HFFc6 (cell line): ENCODE data around the gene ZNF669. TPM values are rescaled to one million over a fixed set of nuclear protein-coding genes. Genes with fewer than 3 reads are reported as not detected.

Source experiments
- DNase-seq: peaks from one replicate; pipeline ENCODE4 v3.0.0-alpha.2; 2018
- H3K27ac Mint-ChIP-seq: 2 replicates; pipeline ENCODE4 v1.8.0; 2020; ENCODE audit warnings: mild to moderate bottlenecking, mixed read lengths
- H3K27me3 Mint-ChIP-seq: 2 replicates; pipeline ENCODE4 v1.8.0; 2021; ENCODE audit warnings: mild to moderate bottlenecking, moderate library complexity, mixed read lengths; ENCODE audit not compliant: insufficient read depth
- H3K36me3 Mint-ChIP-seq: 2 replicates; pipeline ENCODE4 v1.8.0; 2021; ENCODE audit warnings: low read depth, mixed read lengths
- H3K4me1 Mint-ChIP-seq: 2 replicates; pipeline ENCODE4 v1.8.0; 2020; ENCODE audit warnings: low read depth, mixed read lengths
- H3K4me3 Mint-ChIP-seq: 2 replicates; pipeline ENCODE4 v1.8.0; 2020; ENCODE audit warnings: mild to moderate bottlenecking, moderate library complexity, mixed read lengths
- H3K9me3 Mint-ChIP-seq: 2 replicates; pipeline ENCODE4 v1.8.0; 2020; ENCODE audit warnings: mild to moderate bottlenecking, mixed read lengths
- total RNA-seq, 6 experiments: library from RNA; stranded (reverse); fragmentation: NEBNext Ultra II Directional; extraction: Animal tissue kit (Norgen Biotek cat#: 25700); gene quantifications; 2 replicates in 1 of 6; 3 replicates in 5 of 6; pipeline ENCODE4 v1.2.3, GENCODE V29; 2021
- TF ChIP-seq, protein P1 (sequence below): fragments of 200-600 bp; sonication (generic); IDR thresholded peaks from 2 replicates; pipeline ENCODE4 v1.5.0; 2021; ENCODE audit warnings: antibody characterized with exemption, mild to moderate bottlenecking

Gene ZNF669
- total RNA-seq, 6 experiments from 2014 or later, result 4.4 to 5.4 (median 4.8) TPM

DNA sequence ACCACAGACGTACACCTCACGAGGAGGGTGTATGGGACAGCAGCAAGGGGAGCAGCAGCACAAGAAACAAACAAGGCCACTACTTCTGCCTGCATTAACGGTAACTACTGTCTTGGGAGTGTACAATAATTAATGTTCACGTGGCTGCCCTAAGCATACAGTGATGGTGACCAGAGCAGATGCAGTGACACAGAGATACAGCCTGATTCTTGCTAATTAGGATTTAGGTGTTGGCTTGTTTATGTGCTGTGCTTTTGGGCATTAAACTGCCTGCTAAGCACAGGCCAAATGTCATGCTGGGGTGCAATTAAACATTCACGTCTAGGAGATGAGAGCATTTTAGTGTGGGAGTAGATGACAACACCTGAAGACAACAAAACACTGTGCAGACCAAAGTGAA lies 7.2 kb downstream of the ZNF669 start:
- Mint-ChIP-seq H3K9me3 (peaks cover 64% of the 10 kb centered on the region), H3K36me3 (peaks cover 54% of the 10 kb centered on the region), H3K27me3 (peaks cover 2% of the 10 kb centered on the region), H3K4me3 (no peak overlapping the region), H3K4me1 (no peaks in the 10 kb centered on the region; the same call in 1 of the 2 replicates), H3K27ac (no peak overlapping the region)
- TF ChIP-seq, protein P1, sequence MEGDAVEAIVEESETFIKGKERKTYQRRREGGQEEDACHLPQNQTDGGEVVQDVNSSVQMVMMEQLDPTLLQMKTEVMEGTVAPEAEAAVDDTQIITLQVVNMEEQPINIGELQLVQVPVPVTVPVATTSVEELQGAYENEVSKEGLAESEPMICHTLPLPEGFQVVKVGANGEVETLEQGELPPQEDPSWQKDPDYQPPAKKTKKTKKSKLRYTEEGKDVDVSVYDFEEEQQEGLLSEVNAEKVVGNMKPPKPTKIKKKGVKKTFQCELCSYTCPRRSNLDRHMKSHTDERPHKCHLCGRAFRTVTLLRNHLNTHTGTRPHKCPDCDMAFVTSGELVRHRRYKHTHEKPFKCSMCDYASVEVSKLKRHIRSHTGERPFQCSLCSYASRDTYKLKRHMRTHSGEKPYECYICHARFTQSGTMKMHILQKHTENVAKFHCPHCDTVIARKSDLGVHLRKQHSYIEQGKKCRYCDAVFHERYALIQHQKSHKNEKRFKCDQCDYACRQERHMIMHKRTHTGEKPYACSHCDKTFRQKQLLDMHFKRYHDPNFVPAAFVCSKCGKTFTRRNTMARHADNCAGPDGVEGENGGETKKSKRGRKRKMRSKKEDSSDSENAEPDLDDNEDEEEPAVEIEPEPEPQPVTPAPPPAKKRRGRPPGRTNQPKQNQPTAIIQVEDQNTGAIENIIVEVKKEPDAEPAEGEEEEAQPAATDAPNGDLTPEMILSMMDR, result no peak
- DNase-seq, result no peak

GRCh38 chr1:247096544-247096943 lies 7.6 kb downstream of the ZNF669 start:
- Mint-ChIP-seq H3K27me3 (peaks cover 2% of the 10 kb centered on the region), H3K4me3 (no peak overlapping the region), H3K4me1 (no peaks in the 10 kb centered on the region), H3K36me3 (peaks cover 50% of the 10 kb centered on the region), H3K27ac (no peak overlapping the region), H3K9me3 (peaks cover 60% of the 10 kb centered on the region)
- DNase-seq, result no peak
- TF ChIP-seq, protein P1, result no peak

DNA sequence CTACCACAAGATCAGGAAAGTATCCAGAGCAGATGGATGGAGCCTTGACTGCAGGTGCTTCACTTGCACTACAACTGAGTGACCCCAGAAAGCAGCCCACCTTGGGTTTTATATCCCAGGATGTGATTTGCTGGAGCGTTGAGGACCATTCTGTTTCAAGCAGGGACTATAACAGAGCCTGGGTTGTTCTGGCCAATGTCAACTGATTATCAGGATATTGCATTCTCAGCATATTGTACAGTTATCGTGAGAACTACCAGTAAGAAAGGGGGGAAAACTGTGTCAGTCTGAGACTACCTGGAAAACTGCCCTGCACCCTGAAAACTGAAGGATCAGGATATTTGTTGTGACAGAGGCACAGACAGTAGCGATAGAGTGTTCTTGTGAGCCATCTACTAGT lies 8.0 kb downstream of the ZNF669 start:
- H3K36me3 Mint-ChIP-seq, result peaks cover 46% of the 10 kb centered on the region

GRCh38 chr1:247090455-247090854 lies 13.7 kb downstream of the ZNF669 start:
- Mint-ChIP-seq H3K9me3 (peaks cover 5% of the 10 kb centered on the region; the same call in 1 of the 2 replicates), H3K4me1 (no peaks in the 10 kb centered on the region), H3K4me3 (no peak overlapping the region), H3K27me3 (no peaks in the 10 kb centered on the region; the same call in 1 of the 2 replicates), H3K27ac (no peak overlapping the region), H3K36me3 (no peaks in the 10 kb centered on the region; the same call in 1 of the 2 replicates)
- no peak for DNase-seq
- TF ChIP-seq, protein P1, result no peak

More for the DNA sequence above, 8.0 kb downstream of the ZNF669 start:
- Mint-ChIP-seq H3K9me3 (peaks cover 56% of the 10 kb centered on the region), H3K27me3 (peaks cover 2% of the 10 kb centered on the region), H3K27ac (no peak overlapping the region), H3K4me3 (no peak overlapping the region), H3K4me1 (no peaks in the 10 kb centered on the region)
- no peak for DNase-seq
- TF ChIP-seq, protein P1, result no peak

DNA sequence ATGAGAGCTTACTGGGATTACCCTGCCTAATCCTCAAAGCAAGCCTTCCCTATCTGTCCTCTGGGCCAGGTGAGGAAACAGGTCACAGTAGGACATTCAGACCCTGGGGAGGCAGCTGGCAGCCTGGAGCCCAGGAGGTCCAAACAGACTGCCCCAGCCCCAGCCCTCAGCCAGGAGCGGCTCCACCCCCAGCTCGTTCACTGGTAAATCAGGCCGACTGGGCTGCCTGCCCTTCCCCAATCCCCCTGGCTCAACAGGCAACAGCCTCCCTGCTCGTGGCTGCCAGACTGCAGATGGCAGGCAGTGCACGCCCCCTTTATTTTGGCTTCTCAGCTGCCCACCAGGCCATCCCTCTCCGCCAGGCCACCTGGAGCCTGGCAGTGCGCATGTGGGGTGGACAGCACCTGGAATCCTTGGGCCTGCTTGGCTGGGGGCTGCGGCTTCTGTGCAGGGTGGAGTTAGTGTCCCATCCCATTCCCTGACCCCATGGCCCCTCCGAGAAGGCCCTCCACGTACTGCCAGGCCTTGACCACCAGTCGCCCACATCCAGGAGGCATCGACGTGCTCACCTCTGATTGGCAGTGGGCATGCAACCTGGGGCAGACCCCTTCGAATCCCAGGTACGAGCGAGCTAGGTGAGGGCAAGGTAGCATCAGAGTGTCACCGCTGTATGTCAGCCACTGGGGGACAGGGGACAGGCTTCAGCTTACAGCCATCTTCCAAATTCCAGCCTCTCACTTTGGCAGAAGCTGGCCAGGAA lies 14.4 kb downstream of the ZNF669 start:
- Mint-ChIP-seq H3K27ac (no peak overlapping the region), H3K4me3 (no peak overlapping the region), H3K9me3 (peaks cover 5% of the 10 kb centered on the region; the same call in 1 of the 2 replicates), H3K4me1 (no peaks in the 10 kb centered on the region), H3K36me3 (no peaks in the 10 kb centered on the region; the same call in 1 of the 2 replicates), H3K27me3 (no peaks in the 10 kb centered on the region; the same call in 1 of the 2 replicates)
- TF ChIP-seq, protein P1, result no peak
- no peak for DNase-seq
